ENCODE results near the gene PEX5L.
"Not testable (repeated sequence)": the region's sequence is repeated elsewhere in the genome, so short reads cannot be mapped to it uniquely, and the experiment has no call there.

Gene PEX5L

DNA sequence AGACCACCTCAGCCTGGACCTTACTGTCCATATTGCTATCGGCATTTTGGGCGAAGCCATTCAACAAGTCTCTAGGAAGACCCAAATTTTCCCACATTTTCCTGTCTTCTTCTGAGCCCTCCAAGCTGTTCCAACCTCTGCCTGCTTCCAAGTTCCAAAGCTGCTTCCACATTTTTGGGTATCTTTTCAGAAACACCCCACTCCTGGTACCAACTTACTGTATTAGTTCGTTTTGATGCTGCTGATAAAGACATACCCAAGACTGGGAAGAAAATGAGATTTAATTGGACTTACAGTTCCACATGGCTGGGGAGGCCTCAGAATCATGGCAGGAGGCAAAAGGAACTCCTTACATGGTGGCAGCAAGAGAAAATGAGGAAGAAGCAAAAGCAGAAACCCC lies 28.4 kb downstream of the PEX5L start:
- not testable (repeated sequence) for DNase-seq (ENCODE audit: low read depth)

DNA sequence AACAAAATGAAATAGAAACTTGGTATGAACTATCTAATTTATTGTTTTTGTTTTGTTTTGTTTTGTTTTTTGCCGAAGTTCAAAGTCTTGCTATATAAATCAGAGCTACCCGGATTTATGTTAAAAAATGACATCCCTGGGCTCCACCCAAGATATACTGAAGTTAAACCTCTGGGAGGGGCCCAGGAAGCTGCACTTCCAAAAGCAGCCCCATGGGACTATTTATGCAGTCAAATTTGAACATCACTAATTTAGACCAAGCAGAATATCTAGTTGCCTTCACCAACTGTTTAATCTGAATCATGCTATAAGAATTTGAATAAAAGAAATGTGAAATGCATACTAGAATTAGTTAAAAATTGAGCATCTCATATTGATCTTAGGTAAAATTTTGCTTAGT lies 32.2 kb downstream of the PEX5L start:
- no peak for DNase-seq (ENCODE audit: low read depth)

DNA sequence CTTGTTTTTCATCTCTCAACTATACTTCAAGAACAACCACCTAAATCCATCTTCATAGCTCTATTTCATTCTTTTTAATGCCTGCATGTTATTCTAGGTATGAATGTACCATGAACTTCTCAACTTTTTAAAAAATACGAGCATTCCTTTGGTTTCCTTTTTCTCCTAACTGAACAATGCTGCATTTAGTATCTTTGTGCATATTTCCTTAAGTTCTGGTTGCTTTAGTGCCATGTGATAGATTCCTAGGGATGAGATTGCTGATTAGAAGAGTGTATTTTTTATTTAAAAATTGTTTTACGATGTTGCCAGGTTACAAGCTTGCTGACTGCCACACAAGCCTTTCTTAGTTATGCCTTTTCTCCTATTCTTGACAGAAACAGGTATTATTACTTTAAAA lies 34.7 kb downstream of the PEX5L start:
- DNase-seq (ENCODE audit: low read depth): no peak

DNA sequence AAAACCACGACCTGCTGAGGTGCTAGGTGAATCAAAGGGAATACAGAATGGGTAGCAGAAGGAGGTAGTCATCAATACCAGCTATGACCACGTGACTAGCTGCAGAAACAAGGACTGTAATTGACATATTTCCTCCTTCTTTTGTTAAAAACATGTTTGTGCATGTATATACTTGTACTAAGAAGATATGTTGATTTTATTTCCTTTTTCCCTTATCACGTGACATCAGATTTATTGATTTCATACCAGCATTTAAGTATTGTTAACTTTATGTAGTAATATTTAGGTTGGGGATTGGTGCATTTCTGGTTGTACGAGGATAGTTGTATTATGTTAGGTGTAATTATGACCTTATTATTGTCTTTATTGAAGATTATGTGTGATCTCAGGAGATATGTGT lies 36.2 kb downstream of the PEX5L start:
- no peak for DNase-seq (ENCODE audit: low read depth)

DNA sequence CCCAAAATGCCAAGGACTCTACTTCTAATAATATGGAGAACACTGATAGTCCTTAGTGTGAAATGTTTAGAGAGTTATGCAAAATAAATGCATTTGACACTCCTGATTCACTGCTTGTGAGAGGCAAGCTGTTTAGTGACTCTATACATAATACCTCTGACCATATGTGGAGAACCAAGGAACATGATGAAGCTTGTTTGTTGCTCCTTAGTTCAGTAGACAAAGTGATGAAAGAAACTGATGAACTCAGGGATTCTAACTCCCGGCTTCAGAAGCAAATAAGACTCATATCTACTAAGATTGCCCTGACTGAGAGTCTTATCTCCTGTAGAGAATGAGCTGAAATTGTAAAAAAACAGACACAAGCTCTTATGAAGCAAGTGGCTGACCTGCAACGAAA lies 41.3 kb downstream of the PEX5L start:
- no peak for DNase-seq (ENCODE audit: low read depth)

DNA sequence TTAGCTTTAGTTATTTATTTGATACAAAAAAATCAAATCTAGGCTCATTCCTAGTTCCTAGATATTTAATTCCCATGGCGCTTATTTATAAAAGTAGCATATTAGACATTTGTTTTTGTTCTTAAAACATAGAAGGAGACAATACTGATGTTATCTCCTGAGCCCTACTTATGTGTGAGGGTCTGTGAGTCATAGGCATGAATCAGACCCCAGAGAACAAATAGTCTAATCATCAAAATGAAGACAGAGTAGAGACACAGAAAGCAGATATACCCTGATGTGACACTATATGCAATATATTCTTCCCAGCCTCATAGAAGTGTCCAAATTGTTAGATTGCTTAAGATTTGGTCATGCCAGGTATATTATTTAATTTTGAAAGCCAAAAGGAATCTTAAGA lies 44.9 kb downstream of the PEX5L start:
- no peak for DNase-seq (ENCODE audit: low read depth)

DNA sequence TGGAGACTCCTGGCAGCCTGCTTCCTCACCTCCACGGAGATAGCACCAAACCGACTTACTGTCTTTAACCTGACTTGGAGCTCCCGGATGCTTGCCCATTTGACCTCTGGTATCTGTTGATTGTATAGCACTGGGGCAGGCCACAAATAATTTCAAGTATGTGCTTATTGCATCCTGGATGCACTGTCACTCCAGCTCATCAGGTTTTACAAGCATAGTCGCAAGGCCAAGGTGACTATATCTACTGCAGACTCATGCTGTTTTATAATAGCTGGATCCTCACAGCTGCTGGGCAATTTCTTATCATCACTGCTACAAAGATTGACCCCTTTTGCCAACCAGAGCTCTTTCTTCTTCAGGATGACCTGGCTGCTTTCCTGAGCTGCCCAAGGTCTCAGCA lies 45.6 kb downstream of the PEX5L start:
- no peak for DNase-seq (ENCODE audit: low read depth)

DNA sequence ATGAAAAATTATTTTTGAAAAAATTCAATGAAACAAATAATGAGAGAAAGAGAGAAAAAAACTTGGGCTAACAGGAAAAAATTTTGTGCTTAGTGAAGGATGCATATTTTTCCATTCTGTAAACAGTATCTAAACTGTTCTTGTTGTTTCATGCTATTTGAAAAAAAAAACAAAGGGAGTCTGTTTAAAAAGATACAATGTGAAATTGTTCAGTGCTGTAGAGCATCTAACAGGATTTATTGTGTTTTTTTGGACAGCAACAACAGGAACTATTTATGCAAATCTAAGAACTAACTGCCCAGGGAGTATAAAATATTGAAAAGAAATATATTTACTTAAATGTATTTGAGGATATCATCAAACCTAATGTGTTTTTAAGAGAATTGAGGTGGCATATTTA lies 55.1 kb downstream of the PEX5L start:
- DNase-seq (ENCODE audit: low read depth): no peak

DNA sequence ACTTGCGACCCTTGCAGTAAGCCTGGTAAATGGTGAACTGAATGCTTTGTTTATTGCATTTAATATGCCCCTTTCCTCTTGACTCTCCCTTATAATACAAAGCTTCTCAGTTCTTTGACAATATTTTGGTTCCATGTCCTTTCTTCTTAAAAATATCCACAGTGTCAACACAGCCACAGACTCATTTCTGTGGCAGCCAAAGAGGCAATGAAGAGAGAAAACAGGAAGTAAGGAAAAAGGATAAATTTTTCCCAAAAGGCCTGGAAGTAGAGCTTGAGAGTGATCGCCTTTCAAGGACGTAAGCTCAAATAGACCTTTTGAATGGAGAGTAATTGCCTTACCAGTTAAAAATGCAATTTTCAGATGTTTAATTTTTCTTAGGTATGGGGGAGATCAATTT lies 59.4 kb downstream of the PEX5L start:
- no peak for DNase-seq (ENCODE audit: low read depth)

DNA sequence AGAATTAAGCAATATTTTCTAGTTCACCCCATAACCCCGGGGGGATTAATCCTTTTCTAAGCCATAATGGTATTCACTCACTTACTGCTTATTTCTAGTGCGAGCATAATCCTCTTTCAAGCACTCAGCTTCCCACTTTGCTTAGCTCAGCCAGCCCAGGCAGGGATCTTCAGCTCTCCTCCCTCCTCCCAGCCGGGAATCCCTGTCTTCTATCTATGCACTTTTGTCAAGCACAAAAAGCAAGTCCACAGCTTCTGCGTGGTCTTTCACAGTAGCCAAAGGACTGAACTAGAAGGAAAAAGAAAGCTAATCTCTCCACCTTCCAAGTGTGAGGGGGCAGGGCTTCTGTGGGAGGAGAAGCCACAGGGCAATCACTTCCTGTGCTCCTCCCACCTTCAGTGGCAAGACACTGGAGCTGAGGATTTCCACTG lies 62.8 kb downstream of the PEX5L start:
- DNase-seq (ENCODE audit: low read depth): no peak

DNA sequence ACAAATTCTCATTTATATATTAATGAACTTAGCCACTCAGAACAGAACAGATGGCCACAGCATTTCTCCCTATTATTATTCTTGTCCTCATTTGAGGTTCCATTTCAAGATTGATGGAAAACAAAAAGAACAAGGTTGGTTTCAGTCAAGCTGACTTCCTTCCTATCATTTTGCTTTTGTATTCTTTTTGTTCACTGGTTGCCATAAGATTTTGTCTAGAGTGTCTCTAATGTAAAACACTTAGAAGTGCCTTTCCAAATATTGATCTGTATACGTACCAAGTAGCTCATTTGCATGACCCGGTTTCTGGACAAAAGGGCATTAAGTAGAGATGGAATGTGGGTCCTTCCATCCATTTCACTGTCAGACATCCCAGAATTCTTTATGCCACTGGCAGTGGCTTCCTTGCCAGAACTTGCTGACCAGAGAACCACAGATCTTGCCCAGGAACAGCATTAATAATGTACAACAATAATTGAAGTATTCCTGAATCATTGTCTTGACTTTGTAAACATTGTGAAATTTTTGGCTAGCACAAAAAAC lies 63.8 kb downstream of the PEX5L start:
- DNase-seq (ENCODE audit: low read depth): no peak

DNA sequence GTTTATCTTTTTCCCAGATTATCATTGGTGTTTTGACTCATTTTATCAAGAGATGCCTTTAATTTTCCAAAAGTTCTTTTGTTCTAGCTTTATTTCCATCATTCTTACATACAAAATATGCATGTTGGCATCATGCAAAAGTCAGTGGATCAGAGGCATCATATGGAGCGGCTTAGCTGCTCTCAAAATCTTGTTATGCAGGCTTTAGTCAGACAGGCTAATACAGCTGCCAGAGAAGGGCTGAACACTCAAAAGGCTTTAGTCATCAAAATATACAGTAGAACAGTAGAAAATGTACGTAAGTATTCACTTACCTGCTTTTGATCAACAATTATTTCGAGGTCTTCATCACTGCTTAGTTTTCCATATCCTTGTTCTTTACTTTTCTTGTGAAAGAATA lies 65.5 kb downstream of the PEX5L start:
- no peak for DNase-seq (ENCODE audit: low read depth)

DNA sequence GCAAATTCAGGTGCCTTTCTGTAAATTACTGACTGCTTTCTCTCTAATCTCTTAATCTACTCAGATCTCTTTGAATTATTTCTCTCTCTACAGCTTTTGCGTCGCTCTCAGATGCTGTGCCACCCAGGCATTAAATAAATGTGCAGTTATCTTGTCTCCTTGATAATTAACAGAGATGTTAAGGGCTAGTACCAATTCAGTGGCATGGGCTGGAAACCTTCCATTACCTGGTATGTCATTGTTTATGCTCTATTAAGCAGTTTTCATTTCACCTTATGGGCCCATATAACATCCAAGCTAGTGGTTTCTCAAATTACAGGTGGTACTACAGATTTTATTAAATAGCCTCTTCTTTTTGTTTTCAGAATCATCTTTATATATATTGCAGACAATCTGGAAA lies 66.0 kb downstream of the PEX5L start:
- no peak for DNase-seq (ENCODE audit: low read depth)

DNA sequence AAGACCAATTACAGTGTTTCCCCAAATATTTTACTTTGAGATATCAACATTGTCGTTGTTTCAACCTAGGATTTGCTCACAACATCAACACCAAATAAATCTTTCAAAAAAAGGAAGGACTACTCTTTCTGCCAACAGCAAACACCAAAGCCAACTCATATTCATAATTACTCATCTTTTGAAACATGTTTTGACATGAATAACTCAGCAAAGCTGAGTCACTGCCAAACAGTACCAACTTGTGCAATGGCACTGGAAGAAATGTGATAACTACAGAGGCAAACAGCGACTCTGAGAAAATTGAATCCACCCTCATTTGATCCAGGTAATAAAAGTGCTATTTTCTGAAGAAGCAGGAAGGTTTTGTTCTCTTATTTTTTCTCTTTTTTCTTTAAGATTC lies 67.2 kb downstream of the PEX5L start:
- no peak for DNase-seq (ENCODE audit: low read depth)

DNA sequence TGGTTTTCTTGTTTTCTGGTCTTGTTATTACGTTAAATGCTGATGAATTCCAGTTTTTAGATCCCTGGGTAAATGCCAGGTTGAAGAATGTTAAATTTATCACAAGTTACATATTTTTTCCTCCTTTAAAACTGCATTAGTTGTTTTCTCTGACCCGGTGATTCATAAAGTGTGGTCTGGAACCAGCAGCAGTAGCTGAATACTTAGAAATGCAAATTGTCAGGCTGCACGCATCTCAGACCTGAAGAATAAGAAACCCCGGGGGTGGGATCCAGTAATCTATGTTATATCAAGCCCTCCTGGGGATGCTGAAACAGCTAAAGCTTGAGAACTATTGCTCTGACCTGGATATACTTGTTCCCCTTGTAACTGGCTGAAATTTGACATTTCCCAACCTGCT lies 69.1 kb downstream of the PEX5L start:
- no peak for DNase-seq (ENCODE audit: low read depth)

DNA sequence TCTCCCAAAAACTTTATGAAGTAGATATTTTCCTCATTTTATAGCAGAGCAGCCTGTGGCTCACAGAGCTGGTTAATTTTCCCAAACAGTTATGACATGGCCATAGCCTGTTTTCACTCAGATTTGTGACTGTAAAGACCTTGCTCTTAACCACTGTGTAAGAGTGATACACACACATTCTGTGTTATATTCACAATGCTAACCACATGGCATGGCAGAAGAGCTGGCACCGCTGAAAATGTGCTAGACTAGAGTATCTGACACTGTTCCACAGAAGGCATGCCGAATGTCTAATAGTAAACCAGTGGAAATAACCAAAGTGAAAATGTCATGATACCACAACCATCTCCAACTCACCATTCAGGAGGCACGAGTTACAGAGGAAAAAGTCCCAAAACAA lies 71.8 kb downstream of the PEX5L start:
- DNase-seq (ENCODE audit: low read depth): no peak

DNA sequence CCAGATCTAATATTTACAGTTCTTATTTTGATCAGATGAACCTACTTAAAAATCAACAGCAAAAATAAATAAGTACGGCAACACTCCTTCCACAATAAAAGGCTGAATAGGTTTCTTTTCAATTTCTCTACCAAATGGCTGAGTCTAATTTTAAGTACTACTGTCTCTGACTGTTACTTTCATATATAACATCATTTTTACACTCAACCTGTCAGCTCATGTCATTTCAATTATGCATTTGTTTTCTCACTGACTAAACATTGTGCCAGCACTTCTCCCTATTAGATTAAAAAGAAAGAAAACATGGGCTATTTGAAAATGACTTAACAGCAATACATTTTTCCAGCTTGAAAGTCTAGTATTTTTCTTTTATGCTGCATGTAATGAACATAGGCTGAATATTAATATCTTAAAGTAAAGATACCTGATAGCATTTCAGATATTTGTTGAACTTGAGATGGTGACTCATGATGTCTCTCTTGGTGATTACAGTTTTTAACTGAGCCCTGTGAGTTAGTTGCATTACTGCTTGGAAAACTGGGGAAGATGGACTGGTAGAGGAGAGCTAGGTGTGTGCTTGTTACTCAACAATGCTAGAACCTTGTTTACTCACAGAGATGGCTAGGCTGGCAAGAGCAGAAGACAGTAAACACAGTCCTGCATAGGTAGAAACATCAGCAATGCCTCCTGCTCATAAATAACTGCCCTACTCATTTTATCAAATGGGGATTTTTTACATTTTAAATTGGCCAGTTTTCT lies 73.9 kb downstream of the PEX5L start:
- DNase-seq (ENCODE audit: low read depth): no peak

DNA sequence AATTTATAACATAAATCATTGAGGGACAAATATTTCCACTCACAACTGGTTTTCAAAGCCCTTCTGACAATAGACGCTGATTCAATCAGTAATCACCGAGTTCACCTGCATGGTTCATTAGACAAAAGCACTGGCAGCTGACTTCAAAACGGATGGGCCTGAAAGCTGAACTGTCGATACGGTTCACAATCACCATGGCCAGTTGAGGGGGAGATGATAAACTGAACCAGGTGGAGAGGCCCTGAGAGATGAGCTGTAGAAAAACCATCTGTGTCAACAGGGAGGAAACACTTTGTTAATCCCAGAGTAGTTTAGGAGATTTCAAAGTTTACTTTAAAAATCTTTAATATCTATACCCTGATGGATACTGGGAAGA lies 75.0 kb downstream of the PEX5L start:
- DNase-seq (ENCODE audit: low read depth): no peak

DNA sequence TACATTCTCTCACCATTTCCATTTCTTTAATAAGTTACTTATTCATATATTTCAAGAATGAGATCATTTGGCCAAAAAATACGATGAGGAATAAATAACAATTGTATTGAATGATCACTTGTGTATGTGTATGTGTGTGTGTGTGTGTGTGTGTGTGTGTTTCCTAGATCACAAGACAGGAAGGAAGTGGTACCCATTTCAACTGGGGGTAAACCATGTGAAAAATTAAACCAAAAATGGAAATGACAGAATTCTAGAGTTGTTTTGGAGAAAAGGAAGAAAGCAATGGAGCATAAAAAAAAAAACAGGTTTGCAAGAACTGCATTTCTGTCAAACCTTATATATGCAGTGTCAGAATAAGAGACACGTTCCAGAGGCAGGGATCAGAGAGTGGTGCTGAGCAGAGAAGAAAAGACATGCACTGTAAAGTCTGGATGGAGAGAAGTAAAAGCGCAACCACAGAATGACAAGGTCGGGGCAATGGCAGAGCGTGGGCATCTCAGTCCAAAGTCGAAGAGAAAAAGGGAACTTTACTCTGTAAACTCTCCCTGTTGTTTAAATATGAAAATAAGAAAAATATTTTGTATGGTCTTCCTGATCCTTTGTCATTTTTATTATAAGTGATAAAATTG lies 75.5 kb downstream of the PEX5L start:
- no peak for DNase-seq (ENCODE audit: low read depth)

DNA sequence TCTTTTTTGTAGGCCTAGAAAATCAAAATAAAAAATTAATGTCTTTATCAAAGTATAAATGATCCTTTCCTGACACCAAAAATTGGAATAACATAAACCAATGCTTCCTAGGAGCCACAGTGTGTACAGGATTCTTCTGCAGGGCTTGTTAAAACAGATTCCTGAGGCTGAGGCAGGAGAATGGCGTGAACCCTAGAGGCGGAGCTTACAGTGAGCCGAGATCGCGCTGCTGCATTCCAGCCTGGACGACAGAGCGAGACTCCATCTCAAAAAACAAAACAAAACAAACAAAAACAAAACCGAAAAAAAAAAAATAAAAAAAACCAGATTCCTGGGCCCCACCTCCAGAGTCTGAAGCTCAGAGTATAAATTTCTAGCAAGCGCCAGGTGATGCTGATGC lies 78.0 kb downstream of the PEX5L start:
- DNase-seq (ENCODE audit: low read depth): no peak

DNA sequence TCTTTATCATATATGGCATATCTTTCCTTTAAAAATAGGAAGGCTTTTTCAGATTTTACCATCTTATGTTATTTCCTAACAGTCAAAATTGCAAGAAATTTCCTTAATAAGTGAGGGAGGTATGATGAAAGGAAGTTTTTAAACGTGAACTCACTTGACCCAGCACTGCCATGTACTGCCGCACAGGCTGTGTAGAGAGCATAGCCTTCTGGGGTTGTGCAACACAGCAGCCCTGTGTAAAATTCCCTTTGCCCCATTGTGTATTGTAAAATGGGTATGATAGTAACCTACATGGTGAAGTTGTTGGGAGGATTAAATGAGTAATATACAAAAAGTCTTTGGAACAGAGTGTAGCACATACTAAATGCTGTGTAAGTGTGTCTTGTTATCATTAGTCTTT lies 78.6 kb downstream of the PEX5L start:
- DNase-seq (ENCODE audit: low read depth): no peak

DNA sequence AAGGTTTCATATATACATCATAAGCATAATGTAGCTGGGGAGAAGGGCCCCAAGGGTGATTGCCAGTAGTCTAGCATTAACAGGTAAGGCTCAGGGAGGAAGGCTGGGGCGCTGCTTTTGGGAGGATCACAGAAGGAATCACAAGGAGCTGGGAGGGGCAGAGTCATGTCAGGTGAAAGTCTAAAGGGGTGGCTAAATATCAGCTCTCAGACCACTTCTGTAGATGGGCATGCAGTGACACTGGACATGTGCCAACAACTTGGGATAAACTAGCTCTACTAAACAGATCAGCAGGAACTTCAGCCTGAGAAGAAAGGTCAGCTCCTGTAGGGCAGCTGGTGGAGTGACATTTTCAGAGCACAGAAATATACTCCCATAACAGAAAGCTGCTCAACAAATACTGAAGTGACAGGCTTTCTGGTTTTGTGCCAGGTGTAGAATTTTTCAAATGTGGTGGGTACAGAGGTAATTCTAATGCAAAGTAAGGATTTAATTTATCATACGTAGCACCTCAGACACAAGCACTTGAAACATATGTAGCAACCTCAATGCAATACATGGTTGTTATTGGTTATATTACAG lies 79.4 kb downstream of the PEX5L start:
- no peak for DNase-seq (ENCODE audit: low read depth)

DNA sequence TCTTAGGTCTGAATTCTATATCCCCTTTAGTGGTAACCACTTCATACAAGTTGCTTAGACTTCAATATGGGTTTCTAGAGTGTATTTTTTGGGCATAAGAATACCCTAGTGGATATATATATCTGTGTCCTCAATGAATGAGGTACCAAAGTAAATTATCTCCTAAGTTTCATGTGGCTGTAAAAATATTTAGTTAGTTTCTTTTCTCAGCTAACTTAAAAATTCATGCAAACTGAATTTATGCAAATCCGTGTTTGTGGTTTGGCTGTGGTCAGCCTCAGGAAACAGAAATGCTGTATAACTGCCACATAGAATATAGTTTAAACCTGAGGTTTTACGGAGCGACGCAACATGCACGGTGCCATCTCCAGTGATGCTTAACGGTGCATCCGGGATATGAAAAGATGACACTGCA lies 80.3 kb downstream of the PEX5L start:
- DNase-seq (ENCODE audit: low read depth): no peak

DNA sequence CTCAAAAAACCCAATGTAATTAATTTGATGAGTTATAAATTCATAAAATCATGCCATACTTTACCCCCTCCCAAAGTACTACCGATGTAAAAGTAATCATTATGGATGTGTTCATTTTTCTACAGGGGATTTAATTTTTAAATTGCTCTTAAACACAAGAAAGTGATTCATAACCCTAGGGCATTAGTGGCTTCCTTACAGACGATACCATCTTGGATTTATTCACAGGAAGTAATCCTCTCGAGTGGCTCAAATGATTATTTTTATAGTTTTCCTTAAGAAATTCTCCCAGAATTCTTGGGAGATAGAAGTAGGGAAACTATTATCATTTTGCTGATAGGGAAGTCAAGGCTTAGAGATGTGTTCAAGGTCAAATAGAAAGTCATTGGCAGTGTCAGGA lies 80.9 kb downstream of the PEX5L start:
- no peak for DNase-seq (ENCODE audit: low read depth)
